HepG2 (cell line): Measurements from ENCODE around the gene FAM20A. TPM values are rescaled to one million over a fixed set of nuclear protein-coding genes. Genes with fewer than 3 reads are reported as not detected.

Experiments used
- DRAP1 ChIP-seq: IDR thresholded peaks from 2 replicates; pipeline ENCODE4 v1.6.1; 2016; ENCODE audit warnings: missing genetic modification reagents, missing compliant biosample characterization
- ELF3 ChIP-seq: IDR thresholded peaks from 2 replicates; pipeline ENCODE4 v1.6.1; 2016; ENCODE audit warnings: missing genetic modification reagents, missing compliant biosample characterization
- EP300 ChIP-seq, 3 experiments: sonication (generic) in 1 of 3; formaldehyde crosslinking in 1 of 3; IDR thresholded peaks; 2 replicates each; pipeline versions ENCODE4 v1.5.1 to v1.6.1; 2011 to 2020; ENCODE audit warnings: low read depth in 2 of 3, low read length in 2 of 3, borderline replicate concordance in 1 of 3, improper control_type of control experiment in 1 of 3, mild to moderate bottlenecking in 1 of 3, missing genetic modification reagents in 1 of 3, moderate library complexity in 1 of 3
- MEIS2 ChIP-seq: sonication (generic); formaldehyde crosslinking; IDR thresholded peaks from 2 replicates; pipeline ENCODE4 v1.9.0; 2021; ENCODE audit warnings: mild to moderate bottlenecking, missing genetic modification reagents
- MYNN ChIP-seq: sonication (generic); formaldehyde crosslinking; IDR thresholded peaks from 2 replicates; pipeline ENCODE4 v1.4.0; 2020; ENCODE audit warnings: mild to moderate bottlenecking, low read depth, missing genetic modification reagents
- NR3C1 ChIP-seq: sonication (generic); formaldehyde crosslinking; IDR thresholded peaks from 2 replicates; pipeline ENCODE4 v1.4.0; 2020; ENCODE audit warnings: missing genetic modification reagents
- SIX4 ChIP-seq: sonication (generic); formaldehyde crosslinking; IDR thresholded peaks from 2 replicates; pipeline ENCODE4 v1.4.0; 2020; ENCODE audit warnings: missing genetic modification reagents
- SYNCRIP ChIP-seq: fragments of 200-400 bp; formaldehyde crosslinking; IDR thresholded peaks from 2 replicates; pipeline ENCODE4 v1.6.1; 2018; ENCODE audit warnings: mild to moderate bottlenecking, low read depth, low read length; ENCODE audit not compliant: insufficient read depth
- THAP9 ChIP-seq: sonication (generic); formaldehyde crosslinking; IDR thresholded peaks from 2 replicates; pipeline ENCODE4; 2020; ENCODE audit warnings: missing genetic modification reagents, mild to moderate bottlenecking, borderline replicate concordance
- ZNF264 ChIP-seq: sonication (generic); formaldehyde crosslinking; IDR thresholded peaks from 2 replicates; pipeline ENCODE4 v1.4.0; 2020; ENCODE audit warnings: missing genetic modification reagents
- ZNF318 ChIP-seq: sonication (generic); formaldehyde crosslinking; IDR thresholded peaks from 2 replicates; pipeline ENCODE4 v1.4.0; 2020; ENCODE audit warnings: mild to moderate bottlenecking, missing genetic modification reagents
- ZNF558 ChIP-seq: sonication (generic); formaldehyde crosslinking; IDR thresholded peaks from 2 replicates; pipeline ENCODE4 v1.9.0; 2022; ENCODE audit warnings: mild to moderate bottlenecking, missing genetic modification reagents, borderline replicate concordance
- ZNF841 ChIP-seq: sonication (generic); formaldehyde crosslinking; IDR thresholded peaks from 2 replicates; pipeline ENCODE4 v1.8.1; 2023; ENCODE audit warnings: missing genetic modification reagents, borderline replicate concordance
- polyA plus RNA-seq, 8 experiments: library from polyadenylated mRNA; depleted of rRNA in 3 of 8; stranded (reverse) in 7 of 8; unstranded in 1 of 8; fragments of >200 nt; fragmentation: Illumina TruSeq in 4 of 8; extraction: Trizol in 4 of 8; gene quantifications; 2 replicates each; pipeline versions ENCODE4 v1.2.1 to v1.2.3, GENCODE V29; 2011 to 2016; ENCODE audit warnings: low read depth in 4 of 8, missing spikeins in 1 of 8, mixed read lengths in 1 of 8; ENCODE audit not compliant: insufficient read depth in 1 of 8
- total RNA-seq, 5 experiments: library from RNA; depleted of rRNA; stranded (reverse); fragments of >200 nt; fragmentation: Illumina TruSeq; extraction: Trizol; gene quantifications; 2 replicates each; pipeline ENCODE4 v1.2.3, GENCODE V29; 2016; ENCODE audit warnings: low read depth in 1 of 5
- TF ChIP-seq, protein P1 (sequence below): IDR thresholded peaks from 2 replicates; pipeline ENCODE4 v1.6.1; 2016
- TF ChIP-seq, protein P2 (sequence below): sonication (generic); formaldehyde crosslinking; IDR thresholded peaks from 2 replicates; pipeline ENCODE4 v1.5.1; 2020; ENCODE audit warnings: missing genetic modification reagents, mild to moderate bottlenecking, borderline replicate concordance

FAM20A gene
- total and polyA plus RNA-seq, 2 of the 13 experiments (the other 11 are each of a cell fraction or from before 2014, with no cell fraction given): 9.3 to 20.7 TPM

GRCh38 chr17:68584581-68585303, 16.4 kb downstream of the FAM20A start (continued):
- TF ChIP-seq THAP9 (CRISPR knock-in tag) (no peak), SYNCRIP (no peak), ELF3 (CRISPR knock-in tag) (0 out of 2 replicates have a peak, but pooled peaks have one; percentile 39), ZNF264 (peak; percentile 86), EP300 (IDR thresholded peaks at IDR 0.05; ENCODE audit: low read depth in 2 of 2, low read length in 2 of 2) (peak in 1 of 2 experiments; percentile 81; a peak in 2 of 4 replicates), EP300 (CRISPR knock-in tag; IDR thresholded peaks at IDR 0.05; ENCODE audit: borderline replicate concordance) (no peak), NR3C1 (no peak), MEIS2 (CRISPR knock-in tag) (peak; percentile 89), ZNF318 (CRISPR knock-in tag) (no peak), ZNF558 (0 out of 2 replicates have a peak, but pooled peaks have one; percentile 9), SIX4 (peak; percentile 87), ZNF841 (CRISPR knock-in tag) (no peak), DRAP1 (no peak), MYNN (CRISPR knock-in tag) (no peak)
- TF ChIP-seq, protein P1, sequence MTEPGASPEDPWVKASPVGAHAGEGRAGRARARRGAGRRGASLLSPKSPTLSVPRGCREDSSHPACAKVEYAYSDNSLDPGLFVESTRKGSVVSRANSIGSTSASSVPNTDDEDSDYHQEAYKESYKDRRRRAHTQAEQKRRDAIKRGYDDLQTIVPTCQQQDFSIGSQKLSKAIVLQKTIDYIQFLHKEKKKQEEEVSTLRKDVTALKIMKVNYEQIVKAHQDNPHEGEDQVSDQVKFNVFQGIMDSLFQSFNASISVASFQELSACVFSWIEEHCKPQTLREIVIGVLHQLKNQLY (CRISPR knock-in tag): 0 out of 2 replicates have a peak, but pooled peaks have one; percentile 37
- TF ChIP-seq, protein P2, sequence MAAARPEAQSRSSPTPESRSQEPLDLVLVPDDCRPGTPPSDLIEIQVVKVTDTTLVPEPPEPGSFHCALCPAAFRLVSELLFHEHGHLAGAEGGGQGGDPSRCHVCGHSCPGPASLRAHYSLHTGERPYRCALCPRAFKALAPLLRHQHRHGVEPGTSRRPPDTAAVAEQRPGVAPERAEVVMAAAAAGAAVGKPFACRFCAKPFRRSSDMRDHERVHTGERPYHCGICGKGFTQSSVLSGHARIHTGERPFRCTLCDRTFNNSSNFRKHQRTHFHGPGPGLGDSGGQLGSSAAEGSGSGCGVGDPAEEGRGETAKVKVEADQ (CRISPR knock-in tag): peak; percentile 50; the same call in 1 of the 2 replicates
